WI38 (cell line): Measurements from ENCODE around the gene PTX3.

Experiments used
- H3K4me3 ChIP-seq: 2 replicates; pipeline ENCODE4 v1.5.1; 2011; ENCODE audit warnings: low read depth, mild to moderate bottlenecking, control low read depth, low read length
- CTCF ChIP-seq: IDR thresholded peaks from 2 replicates; pipeline ENCODE4 v1.5.1; 2012; ENCODE audit warnings: low read depth, mild to moderate bottlenecking, control low read depth, low read length

Gene PTX3

GRCh38 chr3:157459706-157460105 lies 23.1 kb downstream of the PTX3 start:
- H3K4me3 ChIP-seq, result peak overlapping the region; percentile 44

DNA sequence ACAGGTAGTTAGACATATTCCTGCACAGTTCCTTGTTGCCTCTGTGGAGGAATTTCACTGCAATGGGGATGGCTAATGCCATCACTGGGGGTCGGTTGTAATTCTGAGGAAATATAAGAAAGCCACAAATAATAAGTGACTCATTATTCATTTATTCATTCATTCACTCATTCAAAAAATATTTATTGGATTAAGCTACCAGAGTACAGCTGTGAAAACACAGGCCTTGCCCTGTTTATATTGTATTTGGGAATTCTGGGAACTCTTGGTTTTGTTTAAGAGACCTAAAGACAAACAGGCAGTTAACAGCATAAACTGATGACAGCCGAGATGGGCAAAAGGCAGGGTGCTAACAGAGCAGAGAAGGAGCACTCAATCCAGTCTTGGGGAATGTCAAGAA lies 23.6 kb downstream of the PTX3 start:
- H3K4me3 ChIP-seq, result peak overlapping the region; percentile 44
- no peak for TF ChIP-seq CTCF

More at GRCh38 chr3:157459706-157460105, 23.1 kb downstream of the PTX3 start:
- no peak for TF ChIP-seq CTCF

- no peak overlapping the region for H3K4me3 ChIP-seq
- TF ChIP-seq CTCF, result no peak
Observed at GRCh38 chr3:157463816-157464215, 27.2 kb downstream of the PTX3 start.

- H3K4me3 ChIP-seq, result no peak overlapping the region
- no peak for TF ChIP-seq CTCF
Observed at GRCh38 chr3:157464321-157464720, 27.7 kb downstream of the PTX3 start.

DNA sequence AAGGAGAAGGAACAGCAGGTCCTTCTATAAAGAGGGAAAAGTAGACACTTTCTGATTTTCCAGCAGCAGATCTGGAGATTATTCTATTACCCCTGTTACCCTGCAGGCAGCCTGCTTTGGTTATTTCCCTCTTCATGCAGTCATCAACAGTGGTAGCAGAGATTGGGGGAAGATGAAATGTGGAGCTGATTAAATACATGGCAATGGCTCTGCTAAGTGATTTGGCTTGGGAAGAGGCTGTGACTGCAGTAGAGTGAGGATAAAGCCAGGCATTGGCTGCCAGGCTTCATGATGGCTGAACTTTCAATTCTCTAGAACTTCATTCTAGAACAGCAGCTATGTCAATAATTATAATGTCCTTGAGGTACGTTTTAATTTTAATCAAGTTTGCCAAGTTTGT lies 29.1 kb downstream of the PTX3 start:
- TF ChIP-seq CTCF, result no peak
- H3K4me3 ChIP-seq, result no peak overlapping the region

DNA sequence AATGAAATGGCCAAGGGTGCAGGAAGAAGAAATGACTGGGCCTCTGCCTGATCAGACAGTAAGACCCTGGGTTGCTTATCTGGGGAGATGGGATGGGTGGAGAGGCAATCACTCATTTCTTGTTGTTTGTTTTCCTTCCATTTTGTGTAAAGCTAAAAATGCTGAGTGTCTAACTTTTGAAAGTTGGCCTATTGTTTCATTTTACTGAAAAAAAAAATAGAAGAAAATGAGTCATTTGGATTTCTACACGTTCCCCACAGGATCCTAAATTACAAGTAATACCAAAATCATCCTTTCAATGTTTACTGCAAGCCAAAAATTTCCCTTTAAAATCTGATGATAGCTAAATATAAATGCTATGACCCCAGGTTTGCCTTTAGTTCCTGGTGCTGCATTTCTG lies 30.6 kb downstream of the PTX3 start:
- no peak overlapping the region for H3K4me3 ChIP-seq
- TF ChIP-seq CTCF, result no peak

GRCh38 chr3:157469561-157470294 lies 33.1 kb downstream of the PTX3 start:
- TF ChIP-seq CTCF, result no peak
- no peak overlapping the region for H3K4me3 ChIP-seq
